Hepatocyte (in vitro differentiated cells): ENCODE measurements around the gene PPP2R1B.

Source experiments
- CTCF ChIP-seq: fragments of 200-600 bp; sonication (generic); IDR thresholded peaks from 2 replicates; pipeline ENCODE4 v1.5.1; 2016; ENCODE audit warnings: antibody characterized with exemption, mild to moderate bottlenecking; ENCODE audit not compliant: poor library complexity
- EZH2 ChIP-seq: fragments of 200-600 bp; sonication (generic); IDR thresholded peaks from 2 replicates; pipeline ENCODE4 v1.6.1; 2016; ENCODE audit warnings: antibody characterized with exemption, mild to moderate bottlenecking, borderline replicate concordance
- EZH2phosphoT487 ChIP-seq: fragments of 200-600 bp; sonication (generic); IDR thresholded peaks from one replicate; pipeline ENCODE4 v1.6.1; 2018; ENCODE audit warnings: antibody characterized with exemption, mild to moderate bottlenecking, low read depth, moderate library complexity; ENCODE audit not compliant: unreplicated experiment, severe bottlenecking

GRCh38 chr11:111683806-111684205 is 82.4 kb downstream of the PPP2R1B start:
- TF ChIP-seq CTCF (no peak), EZH2phosphoT487 (no peak), EZH2 (no peak)
